Small intestine (tissue), 7 donors: Measurements from ENCODE around the gene XYLT2. TPM values are rescaled to one million over a fixed set of nuclear protein-coding genes. Genes with fewer than 3 reads are reported as not detected.

Experiments used
- DNase-seq, 2 donors: peaks; one replicate each; pipeline versions ENCODE4 v3.0.0 to v3.0.0-alpha.2; 2013
- FAIRE-seq: peaks from 2 replicates; lab custom pipeline; 2012; peaks lifted over from hg19 to GRCh38; lab: Jason Lieb, UNC
- H3K27ac ChIP-seq, 3 donors: one replicate each; pipeline ENCODE4 v1.5.1; 2013; ENCODE audit warnings: low read length in 2 of 3, mild to moderate bottlenecking in 2 of 3, control low read depth in 1 of 3, inconsistent platforms in 1 of 3, low read depth in 1 of 3, moderate library complexity in 1 of 3
- H3K27me3 ChIP-seq, 3 donors: one replicate each; pipeline ENCODE4 v1.6.1; 2013; ENCODE audit warnings: low read length in 3 of 3, inconsistent platforms in 1 of 3; ENCODE audit not compliant: control insufficient read depth in 3 of 3, insufficient read depth in 3 of 3
- H3K36me3 ChIP-seq, 3 donors: one replicate each; pipeline ENCODE4 v1.6.1; 2013; ENCODE audit warnings: low read length in 3 of 3, inconsistent platforms in 1 of 3, low read depth in 1 of 3, mild to moderate bottlenecking in 1 of 3, moderate library complexity in 1 of 3; ENCODE audit not compliant: control insufficient read depth in 3 of 3, insufficient read depth in 2 of 3
- H3K4me1 ChIP-seq, 3 donors: one replicate each; pipeline ENCODE4 v1.6.1; 2013; ENCODE audit warnings: low read length in 2 of 3, inconsistent platforms in 1 of 3, low read depth in 1 of 3, mild to moderate bottlenecking in 1 of 3, moderate library complexity in 1 of 3; ENCODE audit not compliant: control insufficient read depth in 3 of 3, insufficient read depth in 2 of 3
- H3K4me3 ChIP-seq, 3 donors: one replicate each; pipeline ENCODE4 v1.5.1; 2013; ENCODE audit warnings: low read length in 3 of 3, control low read depth in 1 of 3, inconsistent platforms in 1 of 3, low read depth in 1 of 3, mild to moderate bottlenecking in 1 of 3, moderate library complexity in 1 of 3
- H3K9me3 ChIP-seq, 2 donors: one replicate each; pipeline ENCODE4 v1.6.1; 2013; ENCODE audit warnings: low read depth in 1 of 2, low read length in 1 of 2; ENCODE audit not compliant: control insufficient read depth in 2 of 2, insufficient read depth in 1 of 2
- WGBS, 3 donors: extraction: QIAGEN DNeasy Blood & Tissue Kit; methylation state at CpG; one replicate each; pipeline ENCODE4 v1.1.7; 2013; 5-methylcytosine and 5-hydroxymethylcytosine counted together
- polyA plus RNA-seq, 4 donors: library from polyadenylated mRNA; stranded (reverse) in 3 of 4; unstranded in 1 of 4; fragments of 200-250 nt in 3 of 4; fragments of 120-200 nt in 1 of 4; gene quantifications; one replicate each; pipeline versions ENCODE4 v1.2.1 to v1.2.3, GENCODE V29; 2013
- donor health status: healthy with polysubstance abuse.
- donor health status: control.
- donor health status: control.
- donor health status: Bipolar disorder and iron deficiency.
- donor health status: healthy.

Gene XYLT2
- polyA plus RNA-seq, 4 donors, result 3.8 to 18.2 (median 6.7) TPM

- DNase-seq (no peak), FAIRE-seq (no peak)
- 87 to 89% (median 89%) methylated on average over 11 of the region's 11 CpGs for WGBS, 3 donors
- no peak overlapping the region for H3K27ac ChIP-seq
- H3K9me3 ChIP-seq, result no peaks in the 10 kb centered on the region
- H3K27me3 ChIP-seq, result no peaks in the 10 kb centered on the region
- no peak overlapping the region for H3K4me3 ChIP-seq
- H3K4me1 ChIP-seq, result peaks cover 0 to 9% (median 0%) of the 10 kb centered on the region in 3 donors
- H3K36me3 ChIP-seq, result peaks cover 2 to 81% (median 10%) of the 10 kb centered on the region in 3 donors
These were observed 14.7 kb downstream of the XYLT2 start for GRCh38 chr17:50360486-50361115.

GRCh38 chr17:50361561-50362480, 15.9 kb downstream of the XYLT2 start:
- DNase-seq (peak; percentile 83 to 84), FAIRE-seq (no peak)
- Histone ChIP-seq H3K9me3 (no peaks in the 10 kb centered on the region), H3K4me1 (peaks cover 0 to 9% (median 0%) of the 10 kb centered on the region in 3 donors), H3K4me3 (no peak overlapping the region), H3K27me3 (no peaks in the 10 kb centered on the region), H3K27ac (no peak overlapping the region), H3K36me3 (peaks cover 5 to 81% (median 12%) of the 10 kb centered on the region in 3 donors)
- WGBS, 3 donors, result 25 to 35% (median 25%) methylated on average over 11 of the region's 11 CpGs

DNA sequence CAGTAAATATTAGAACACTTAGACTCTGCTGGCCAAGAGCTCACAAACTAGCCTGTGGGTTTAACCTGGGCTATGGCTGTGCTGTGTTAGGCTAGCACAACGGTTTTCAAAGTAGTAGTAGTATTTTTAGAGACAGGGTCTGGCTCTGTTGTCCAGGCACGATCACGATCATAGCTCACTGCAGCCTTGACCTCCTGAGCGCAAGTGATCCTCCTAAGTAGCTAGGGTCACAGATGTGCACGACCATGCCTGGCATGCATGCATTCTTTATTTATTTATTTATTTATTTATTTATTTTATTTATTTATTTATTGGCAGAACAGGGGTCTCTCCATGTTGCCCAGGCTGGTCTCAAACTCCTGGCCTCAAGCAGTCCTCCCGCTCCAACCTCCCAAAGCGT, 16.7 kb downstream of the XYLT2 start:
- no peak for DNase-seq
- no peak for FAIRE-seq
- peaks cover 0 to 9% (median 0%) of the 10 kb centered on the region in 3 donors for H3K4me1 ChIP-seq
- H3K27me3 ChIP-seq, result no peaks in the 10 kb centered on the region
- no peaks in the 10 kb centered on the region for H3K9me3 ChIP-seq
- H3K27ac ChIP-seq, result no peak overlapping the region
- peaks cover 5 to 82% (median 12%) of the 10 kb centered on the region in 3 donors for H3K36me3 ChIP-seq
- WGBS, 3 donors, result 71 to 81% (median 74%) methylated on average over 7 of the region's 7 CpGs
- H3K4me3 ChIP-seq, result no peak overlapping the region

- H3K36me3 ChIP-seq, result peaks cover 3 to 82% (median 11%) of the 10 kb centered on the region in 3 donors
- no peak for FAIRE-seq
These were observed 17.5 kb downstream of the XYLT2 start for GRCh38 chr17:50363217-50364060.

GRCh38 chr17:50364061-50364458, 18.1 kb downstream of the XYLT2 start:
- Histone ChIP-seq H3K27ac (no peak overlapping the region), H3K4me3 (no peak overlapping the region), H3K27me3 (no peaks in the 10 kb centered on the region), H3K9me3 (no peaks in the 10 kb centered on the region), H3K4me1 (peaks cover 0 to 9% (median 0%) of the 10 kb centered on the region in 3 donors), H3K36me3 (peaks cover 3 to 76% (median 10%) of the 10 kb centered on the region in 3 donors)
- WGBS, 3 donors, result 22 to 54% (median 50%) methylated on average over 2 to 4 of the region's 4 CpGs
- no peak for DNase-seq
- FAIRE-seq, result no peak

More at GRCh38 chr17:50363217-50364060, 17.5 kb downstream of the XYLT2 start:
- no peaks in the 10 kb centered on the region for H3K9me3 ChIP-seq
- H3K4me1 ChIP-seq, result peaks cover 0 to 9% (median 0%) of the 10 kb centered on the region in 3 donors
- WGBS, 3 donors, result 61 to 64% (median 63%) methylated on average over 8 of the region's 8 CpGs
- H3K27ac ChIP-seq, result no peak overlapping the region
- no peak overlapping the region for H3K4me3 ChIP-seq
- DNase-seq, result no peak
- no peaks in the 10 kb centered on the region for H3K27me3 ChIP-seq

DNA sequence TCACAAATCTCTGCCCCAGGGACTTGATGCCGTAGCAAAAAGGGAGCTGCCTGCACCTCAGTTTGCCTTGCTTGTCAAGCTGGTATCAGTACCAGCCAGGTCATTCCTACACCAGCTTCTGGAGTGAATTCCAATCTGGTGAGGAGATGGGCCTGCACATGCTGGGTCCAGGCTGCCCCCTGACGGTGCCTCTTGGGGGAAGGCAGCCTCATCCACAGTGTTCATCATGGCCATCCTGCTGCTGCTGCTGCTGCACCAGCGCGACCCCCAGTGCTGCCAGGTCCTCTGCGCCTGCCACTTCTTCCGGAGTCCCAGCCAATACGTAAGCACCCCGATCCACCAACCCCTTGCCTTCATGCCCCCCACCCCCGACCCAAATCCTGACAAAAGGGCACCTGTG, 18.8 kb downstream of the XYLT2 start:
- DNase-seq, result no peak
- WGBS, 3 donors, result 83 to 91% (median 86%) methylated on average over 9 of the region's 9 CpGs

GRCh38 chr17:50365165-50365564, 19.2 kb downstream of the XYLT2 start:
- FAIRE-seq, result no peak
- Histone ChIP-seq H3K36me3 (peaks cover 8 to 73% (median 15%) of the 10 kb centered on the region in 3 donors), H3K4me1 (peaks cover 0 to 9% (median 0%) of the 10 kb centered on the region in 3 donors), H3K4me3 (no peak overlapping the region), H3K9me3 (no peaks in the 10 kb centered on the region), H3K27ac (no peak overlapping the region), H3K27me3 (no peaks in the 10 kb centered on the region)
- 65 to 89% (median 70%) methylated on average over 2 of the region's 2 CpGs for WGBS, 3 donors
- DNase-seq, result no peak

More for the DNA sequence above, 18.8 kb downstream of the XYLT2 start:
- Histone ChIP-seq H3K9me3 (no peaks in the 10 kb centered on the region), H3K4me1 (peaks cover 0 to 9% (median 0%) of the 10 kb centered on the region in 3 donors), H3K36me3 (peaks cover 4 to 73% (median 10%) of the 10 kb centered on the region in 3 donors), H3K27ac (no peak overlapping the region), H3K27me3 (no peaks in the 10 kb centered on the region), H3K4me3 (no peak overlapping the region)
- FAIRE-seq, result no peak
